Caki2 (cell line): Measurements from ENCODE around the gene PHKG1. TPM values are rescaled to one million over a fixed set of nuclear protein-coding genes. Genes with fewer than 3 reads are reported as not detected.
A peak's percentile ranks its signal among the peaks of the same experiment; 100 is the strongest.
"Not testable (repeated sequence)": the region's sequence is repeated elsewhere in the genome, so short reads cannot be mapped to it uniquely, and the experiment has no call there.

Experiments used
- DNase-seq: peaks from one replicate; pipeline ENCODE4 v3.0.0-alpha.2; 2015; ENCODE audit warnings: low read depth
- in situ Hi-C: cut with HindIII; loops from 2 replicates; pipeline ENCODE4 v1.10.0; 2016; ENCODE audit warnings: low sequenced_read_pairs, low pct_unique_long_range_greater_than_20kb, mixed read lengths
- total RNA-seq: library from RNA; depleted of rRNA; stranded (reverse); fragments of >200 nt; shearing (Covaris generic); gene quantifications from 2 replicates; pipeline ENCODE4 v1.2.3, GENCODE V29; 2014; ENCODE audit warnings: low replicate concordance; rRNA removed

Gene PHKG1
- total RNA-seq, 1 experiment from 2014 or later, result 1.3 TPM

DNA sequence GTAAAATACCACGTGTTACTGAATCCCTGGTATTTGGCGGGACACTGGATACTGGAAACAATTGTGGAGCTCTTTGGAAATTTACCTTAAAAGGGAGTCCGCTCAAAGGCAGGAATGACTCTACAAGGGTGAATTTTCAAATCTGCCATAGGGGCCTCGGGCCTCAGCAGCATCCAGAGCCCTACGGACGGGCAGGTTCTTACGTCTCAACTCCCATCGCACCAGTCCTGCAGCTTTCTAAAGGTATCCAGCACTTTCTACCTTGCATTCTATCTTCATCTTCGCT lies 41.8 kb downstream of the PHKG1 start:
- no peak for DNase-seq
- in situ Hi-C loops, result no loop called here

- DNase-seq, result peak; percentile 77
- in situ Hi-C loops, result not testable (repeated sequence)
These were observed 44.0 kb downstream of the PHKG1 start for GRCh38 chr7:56048763-56049162.

- in situ Hi-C loops, result no loop called here
- DNase-seq, result no peak
These were observed 44.5 kb downstream of the PHKG1 start for GRCh38 chr7:56048245-56048644.

DNA sequence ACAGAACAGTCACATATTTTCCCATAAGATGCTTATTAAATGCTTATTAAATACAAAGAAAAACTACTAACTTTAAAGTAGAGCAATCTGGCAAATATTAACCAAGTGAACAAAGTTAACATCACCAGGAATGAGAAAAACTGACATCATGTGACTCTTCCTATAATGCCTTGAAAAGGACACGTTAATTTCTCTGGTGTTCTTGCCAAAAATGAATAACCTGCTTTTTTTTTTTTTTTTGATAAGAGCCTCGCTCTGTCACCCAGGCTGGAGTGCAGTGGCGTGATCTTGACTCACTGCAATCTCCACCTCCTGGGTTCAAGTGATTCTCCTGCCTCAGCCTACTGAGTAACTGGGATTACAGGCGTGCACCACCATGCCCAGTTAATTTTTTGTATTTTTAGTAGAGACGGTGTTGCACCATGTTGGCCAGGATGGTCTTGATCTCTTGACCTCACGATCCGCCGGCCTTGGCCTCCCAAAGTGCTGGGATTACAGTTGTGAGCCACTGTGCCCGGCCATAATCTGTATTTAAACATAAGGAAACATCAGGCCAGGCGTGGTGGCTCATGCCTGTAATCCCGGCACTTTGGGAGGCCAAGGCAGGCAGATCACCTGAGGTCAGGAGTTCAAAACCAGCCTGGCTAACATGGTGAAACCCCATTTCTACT lies 45.2 kb downstream of the PHKG1 start:
- peak; percentile 90 for DNase-seq
- in situ Hi-C loops, result not testable (repeated sequence)

GRCh38 chr7:56046721-56047445 lies 45.9 kb downstream of the PHKG1 start:
- DNase-seq, result peak; percentile 95
- in situ Hi-C loops, result no loop called here

DNA sequence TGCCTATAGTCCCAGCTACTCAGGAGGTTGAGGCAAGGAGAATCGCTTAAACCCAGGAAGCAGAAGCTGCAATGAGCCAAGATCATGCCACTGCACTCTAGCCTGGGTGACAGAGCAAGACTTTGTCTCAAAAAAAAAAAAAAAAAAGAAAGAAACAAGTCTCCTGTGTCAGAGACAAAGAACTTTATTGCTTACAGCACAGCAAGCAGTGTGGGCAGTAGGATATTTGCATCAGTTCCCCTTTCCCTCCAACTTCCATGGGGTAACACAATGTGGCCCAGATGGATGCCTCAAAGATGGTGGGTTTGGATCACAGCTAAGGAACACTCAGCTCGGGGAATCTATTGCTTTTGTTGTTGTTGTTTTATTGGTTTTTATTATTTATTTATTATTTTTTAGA lies 47.0 kb downstream of the PHKG1 start:
- DNase-seq, in situ Hi-C loops: not testable (repeated sequence)

DNA sequence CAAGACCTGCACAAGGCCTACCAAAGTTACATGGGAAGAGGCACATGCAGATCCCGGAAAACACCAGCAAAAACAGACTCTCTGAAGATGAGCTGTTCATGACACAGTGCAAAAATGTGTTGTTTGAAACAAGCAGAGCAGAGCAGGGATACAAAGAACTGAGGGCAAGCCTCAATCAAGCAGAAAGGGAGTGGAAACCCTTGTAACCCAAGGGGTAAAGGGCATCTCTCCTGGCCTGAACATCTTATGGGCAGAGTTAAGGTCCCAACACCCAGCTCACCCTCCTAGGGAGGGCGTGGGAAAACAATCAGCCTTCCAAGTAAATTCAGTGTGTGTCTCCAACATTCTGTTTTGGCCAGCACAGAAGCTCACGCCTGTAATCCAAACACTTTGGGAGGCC lies 52.0 kb downstream of the PHKG1 start:
- DNase-seq, result peak; percentile 77
- in situ Hi-C loops, result no loop called here

GRCh38 chr7:56033671-56034432 lies 58.9 kb downstream of the PHKG1 start:
- DNase-seq, result peak; percentile 94
- in situ Hi-C loops, result no loop called here

DNA sequence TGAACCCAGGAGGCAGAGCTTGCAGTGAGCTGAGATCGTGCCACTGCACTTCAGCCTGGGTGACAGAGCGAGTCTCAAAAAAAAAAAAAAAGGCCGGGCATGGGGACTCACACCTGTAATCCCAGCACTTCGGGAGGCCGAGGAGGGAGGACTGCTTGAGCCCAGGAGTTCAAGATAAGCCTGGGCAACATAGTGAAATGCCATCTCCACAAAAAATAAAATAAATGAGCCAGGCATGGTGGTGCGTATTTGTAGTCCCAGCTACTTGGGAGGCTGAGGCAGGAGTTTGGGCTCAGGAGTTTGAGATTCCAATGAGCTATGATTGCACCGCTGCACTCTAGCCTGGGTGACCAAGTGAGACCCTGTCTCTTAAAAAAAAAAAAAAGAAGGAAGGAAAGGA lies 60.2 kb downstream of the PHKG1 start:
- DNase-seq, in situ Hi-C loops: not testable (repeated sequence)

GRCh38 chr7:56031556-56031955 lies 61.2 kb downstream of the PHKG1 start:
- in situ Hi-C loops, DNase-seq: not testable (repeated sequence)

GRCh38 chr7:56030340-56030739 lies 62.4 kb downstream of the PHKG1 start:
- in situ Hi-C loops, result no loop called here
- DNase-seq, result no peak

Other genes with a start within 250 kb of the PHKG1 start
- gene SEPTIN14, start 230.2 kb downstream of the PHKG1 start, total RNA-seq, result not detected in 2 replicates
- 0.09 TPM in 1 of 2 replicates, not detected in the other for gene ZNF713, start 205.5 kb downstream of the PHKG1 start, total RNA-seq
- 21.8 and 27.3 TPM in 2 replicates for gene MRPS17, start 141.1 kb downstream of the PHKG1 start, total RNA-seq
- 6.8 and 17.0 TPM in 2 replicates for gene NIPSNAP2, start 128.4 kb downstream of the PHKG1 start, total RNA-seq
- 84.5 and 150 TPM in 2 replicates for gene PSPH, start 41.5 kb downstream of the PHKG1 start, total RNA-seq
- 498 and 549 TPM in 2 replicates for gene CCT6A, start 41.2 kb downstream of the PHKG1 start, total RNA-seq
- gene SUMF2, start 28.7 kb downstream of the PHKG1 start, total RNA-seq, result 239 and 292 TPM in 2 replicates
- gene CHCHD2, start 13.5 kb upstream of the PHKG1 start, total RNA-seq, result 762 and 771 TPM in 2 replicates
- gene NUPR2, start 23.5 kb upstream of the PHKG1 start, total RNA-seq, result not detected in 2 replicates